NCI-H1436 (cell line): ENCODE data around the gene ADAMTSL1.

Experiments used
- DNase-seq: peaks from one replicate; lab custom pipeline; 2025; lab: John Stamatoyannopoulos, UW

Gene ADAMTSL1

GRCh38 chr9:18555105-18555883 lies 81.3 kb downstream of the ADAMTSL1 start:
- DNase-seq: no peak

- no peak for DNase-seq
These were observed 90.3 kb downstream of the ADAMTSL1 start for GRCh38 chr9:18564018-18564880.

- DNase-seq: no peak
These were observed 92.2 kb downstream of the ADAMTSL1 start for GRCh38 chr9:18566121-18566520.

DNA sequence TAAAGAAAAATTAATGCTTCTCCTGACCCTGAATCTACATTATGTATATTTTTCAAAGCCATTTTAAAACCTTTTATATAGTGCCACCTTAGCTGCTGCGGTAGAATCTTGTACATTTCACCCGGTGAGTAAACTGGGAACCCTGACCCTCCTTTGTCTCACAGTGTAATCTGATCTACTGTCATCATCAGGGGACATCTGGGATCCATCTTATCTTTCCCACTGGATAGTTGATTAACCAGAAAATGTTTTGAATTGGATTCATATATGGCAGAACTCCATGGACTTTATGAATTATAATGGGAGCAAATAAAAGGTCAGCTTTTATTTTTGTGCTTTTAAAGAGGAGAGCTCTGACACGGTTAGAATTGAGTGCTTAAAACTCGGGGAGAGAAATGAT lies 95.0 kb downstream of the ADAMTSL1 start:
- DNase-seq: no peak

GRCh38 chr9:18569941-18570630 lies 96.1 kb downstream of the ADAMTSL1 start:
- DNase-seq: no peak

GRCh38 chr9:18573021-18573556 lies 99.1 kb downstream of the ADAMTSL1 start:
- no peak for DNase-seq

DNA sequence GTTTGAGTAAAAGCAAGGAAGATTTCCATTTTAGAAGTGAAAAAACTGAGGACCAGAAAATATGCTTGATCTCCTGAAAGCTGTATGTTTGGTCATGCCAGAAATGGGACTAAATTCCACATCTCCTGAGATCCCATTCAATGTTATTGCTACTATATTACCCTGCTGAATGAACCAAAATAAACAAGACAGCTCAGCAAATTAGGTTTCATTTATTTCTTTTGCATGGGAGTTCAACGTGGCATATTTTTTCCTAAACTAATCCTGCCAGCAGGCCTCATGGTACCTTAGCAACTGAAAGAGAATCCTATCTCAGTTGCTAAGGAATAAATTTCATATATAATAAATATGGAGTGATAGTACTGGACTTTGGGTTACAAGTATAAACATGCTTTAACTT lies 101.7 kb downstream of the ADAMTSL1 start:
- DNase-seq: no peak

DNA sequence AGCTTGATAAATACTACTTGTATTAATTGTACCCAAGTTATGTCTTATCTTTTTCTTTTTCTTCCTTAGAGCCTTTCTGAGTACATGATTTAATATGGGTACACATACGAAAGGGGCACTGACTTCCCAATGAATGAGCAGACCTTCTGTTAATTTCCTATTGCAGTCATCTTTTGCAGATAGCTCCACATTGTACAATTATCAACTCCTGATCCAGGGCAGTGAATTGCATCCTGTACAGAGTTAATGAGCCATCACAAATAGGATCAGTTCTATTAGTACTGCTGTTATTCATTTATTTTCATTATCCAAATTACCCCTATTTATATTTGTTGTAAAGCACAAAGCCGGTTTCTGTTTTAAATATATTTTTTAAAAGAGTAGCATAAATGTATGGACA lies 105.6 kb downstream of the ADAMTSL1 start:
- DNase-seq: no peak

DNA sequence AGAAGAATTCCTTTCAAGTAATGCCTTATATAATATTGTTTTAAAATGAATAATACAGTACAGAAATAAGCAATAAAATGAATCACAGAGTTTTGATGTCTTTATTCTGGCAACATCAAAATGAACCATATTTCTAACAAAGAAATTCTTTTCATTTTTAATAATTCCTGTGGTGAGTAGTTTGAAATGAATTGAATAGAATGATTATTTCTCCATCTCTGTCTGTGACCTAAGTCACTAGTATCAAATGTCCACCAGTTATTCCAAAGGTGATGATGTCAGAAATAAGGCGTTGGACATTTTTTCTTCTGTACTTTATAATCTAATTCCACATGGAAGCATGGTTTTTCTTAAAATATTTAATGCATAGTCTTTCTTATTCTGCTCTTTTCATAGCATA lies 106.2 kb downstream of the ADAMTSL1 start:
- DNase-seq: no peak

GRCh38 chr9:18585996-18586395 lies 112.0 kb downstream of the ADAMTSL1 start:
- no peak for DNase-seq

GRCh38 chr9:18588002-18588401 lies 114.0 kb downstream of the ADAMTSL1 start:
- no peak for DNase-seq

- DNase-seq: no peak
These were observed 117.3 kb downstream of the ADAMTSL1 start for GRCh38 chr9:18591261-18591660.

DNA sequence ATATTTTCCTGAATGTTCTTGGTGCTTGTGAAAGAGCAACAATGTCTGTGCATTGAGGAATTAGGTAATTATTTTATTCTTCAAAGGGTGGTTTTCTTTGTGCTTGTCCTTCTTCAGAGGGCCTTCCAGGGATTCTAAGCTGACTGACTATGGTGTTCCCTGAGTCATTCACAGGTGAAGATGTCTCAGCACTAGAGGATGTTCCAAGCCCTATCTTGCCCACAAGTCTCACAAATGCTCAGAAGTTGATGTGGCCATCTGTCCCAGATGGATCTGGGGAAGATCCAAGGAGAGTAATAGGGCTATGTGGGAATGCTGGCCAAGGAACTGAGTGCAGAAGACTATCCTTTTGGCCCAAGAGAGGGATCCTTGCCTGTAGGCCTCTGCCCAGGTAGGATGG lies 120.9 kb downstream of the ADAMTSL1 start:
- DNase-seq: no peak

GRCh38 chr9:18595597-18595996 lies 121.6 kb downstream of the ADAMTSL1 start:
- no peak for DNase-seq

GRCh38 chr9:18596920-18597319 lies 123.0 kb downstream of the ADAMTSL1 start:
- DNase-seq: no peak

DNA sequence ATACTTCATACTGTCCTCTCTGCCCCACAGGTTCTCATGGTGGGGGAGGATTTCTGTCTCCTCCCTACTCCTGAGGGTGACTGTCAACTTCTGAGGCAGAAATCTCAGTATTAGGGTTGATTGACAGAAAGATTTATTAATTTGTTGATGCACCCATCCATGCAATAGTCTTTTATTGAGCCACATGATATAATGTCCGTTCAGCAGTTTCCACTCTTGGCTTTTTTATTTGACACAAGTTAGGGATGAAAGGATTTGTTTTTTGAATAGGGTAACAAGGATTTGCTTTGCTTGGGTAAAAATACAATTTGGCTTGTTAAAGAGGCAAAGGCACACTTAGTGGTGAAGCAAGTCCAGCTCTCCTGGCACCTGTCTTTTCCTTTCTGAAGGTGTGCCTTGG lies 125.0 kb downstream of the ADAMTSL1 start:
- DNase-seq: no peak

- no peak for DNase-seq
These were observed 127.1 kb downstream of the ADAMTSL1 start for GRCh38 chr9:18601026-18601425.

GRCh38 chr9:18601956-18602355 lies 128.0 kb downstream of the ADAMTSL1 start:
- no peak for DNase-seq

- DNase-seq: no peak
These were observed 131.1 kb downstream of the ADAMTSL1 start for GRCh38 chr9:18604767-18605730.

GRCh38 chr9:18605766-18606180 lies 131.8 kb downstream of the ADAMTSL1 start:
- DNase-seq: no peak

DNA sequence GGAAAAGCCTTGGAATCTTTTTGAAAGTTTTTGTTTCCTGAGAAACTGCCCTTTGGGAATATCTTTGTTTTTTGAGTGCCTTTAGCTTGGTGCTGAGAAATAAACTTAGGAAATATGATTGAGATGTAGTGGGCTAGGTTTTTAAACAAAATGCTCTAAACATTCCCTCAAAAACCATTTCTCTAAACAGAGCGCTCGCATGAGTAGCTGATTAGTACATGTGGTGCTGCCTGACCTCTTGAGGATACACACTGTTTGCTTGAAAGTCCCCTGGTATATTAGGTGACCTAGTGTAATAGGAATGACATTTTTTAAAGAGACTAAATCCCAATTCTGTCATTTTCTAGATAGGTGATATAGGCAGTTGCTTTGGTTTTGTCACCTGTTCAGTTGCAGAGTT lies 132.3 kb downstream of the ADAMTSL1 start:
- no peak for DNase-seq
